Muscle of arm (tissue), 12 donors: ENCODE measurements around the gene SLC22A9. TPM values are rescaled to one million over a fixed set of nuclear protein-coding genes. Genes with fewer than 3 reads are reported as not detected.

Source experiments
- DNase-seq: peaks from one replicate; pipeline ENCODE4 v3.0.0-alpha.2; 2013
- polyA plus RNA-seq, 12 donors: library from polyadenylated mRNA; unstranded; fragments of 120-200 nt; gene quantifications; one replicate each; pipeline ENCODE4 v1.2.1, GENCODE V29; 2013; ENCODE audit not compliant: insufficient read length in 12 of 12

SLC22A9 gene
- polyA plus RNA-seq, 12 donors, result 0.08 to 0.70 TPM; not detected in 10

DNA sequence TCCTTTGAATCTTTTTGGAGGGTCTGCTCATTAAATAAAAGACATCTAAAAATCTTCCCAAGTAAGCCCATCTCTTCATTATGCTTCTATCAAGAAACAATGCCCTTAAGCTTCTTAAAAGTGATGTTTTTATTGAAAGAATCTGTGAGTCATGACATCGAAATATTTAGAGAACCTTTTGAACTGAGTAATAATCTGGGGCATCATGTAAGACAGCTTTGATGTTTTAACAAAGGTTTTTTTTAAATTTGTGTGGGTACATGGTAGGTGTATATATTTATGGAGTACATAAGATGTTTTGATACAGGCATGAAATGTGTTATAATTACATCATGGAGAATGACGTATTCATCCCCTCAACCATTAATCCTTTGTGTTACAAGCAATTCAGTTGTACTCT, 74.6 kb downstream of the SLC22A9 start:
- no peak for DNase-seq

DNA sequence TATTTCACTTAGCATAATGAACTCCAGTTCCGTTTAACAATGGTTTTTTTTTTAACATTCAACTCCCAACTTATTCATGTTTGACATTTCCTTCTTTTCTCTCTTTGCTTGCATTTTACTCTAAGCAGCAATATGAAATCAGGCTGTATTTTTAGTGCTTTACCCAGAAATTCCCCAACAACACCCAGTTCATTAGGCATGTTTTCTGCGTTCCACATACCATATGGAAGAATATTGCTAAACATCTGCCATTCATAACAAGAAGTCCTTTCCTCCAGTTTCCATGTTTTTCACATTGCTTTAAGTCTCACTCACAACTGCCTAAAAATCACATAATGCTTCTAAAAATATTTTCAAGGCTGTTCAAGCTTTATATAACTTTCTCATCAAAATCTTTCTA, 75.5 kb downstream of the SLC22A9 start:
- DNase-seq, result no peak

DNA sequence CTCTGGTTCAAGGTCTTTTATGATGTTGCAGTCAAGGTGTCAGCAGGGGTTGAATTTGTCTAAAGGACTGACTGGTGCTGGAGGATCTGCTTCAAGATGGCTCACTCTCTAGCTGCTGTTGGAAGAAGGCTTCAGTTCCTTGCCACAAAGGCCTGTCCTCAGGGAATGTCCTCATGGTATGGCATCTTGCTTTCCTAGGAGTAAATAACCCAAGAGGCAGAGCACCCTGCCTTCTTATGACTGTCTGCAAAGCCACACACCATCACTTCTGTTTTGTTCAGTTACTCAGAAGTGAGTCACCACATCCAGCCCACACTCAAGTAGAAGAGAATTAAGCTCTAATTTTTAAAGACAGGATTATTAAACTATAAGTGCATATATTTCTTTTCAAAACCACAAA, 76.1 kb downstream of the SLC22A9 start:
- no peak for DNase-seq

DNA sequence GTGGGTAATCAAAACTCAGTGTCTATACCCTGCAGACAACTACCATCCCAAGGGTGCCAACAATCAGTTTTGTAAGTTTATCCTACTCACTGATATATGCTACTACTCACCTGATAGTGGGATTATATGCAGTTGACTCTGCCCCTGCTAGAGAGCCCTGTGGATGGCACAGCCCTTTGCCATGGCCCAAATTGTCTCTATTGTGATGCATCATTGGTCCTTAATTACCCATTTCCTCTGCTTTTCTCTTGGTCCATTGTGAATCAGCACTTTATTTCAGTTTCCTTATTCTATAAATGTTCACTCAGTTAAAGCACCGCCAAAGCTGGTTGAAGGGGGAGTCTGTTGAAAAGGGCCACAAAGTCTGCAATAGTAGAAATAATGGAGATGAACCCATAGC, 79.1 kb downstream of the SLC22A9 start:
- no peak for DNase-seq

DNA sequence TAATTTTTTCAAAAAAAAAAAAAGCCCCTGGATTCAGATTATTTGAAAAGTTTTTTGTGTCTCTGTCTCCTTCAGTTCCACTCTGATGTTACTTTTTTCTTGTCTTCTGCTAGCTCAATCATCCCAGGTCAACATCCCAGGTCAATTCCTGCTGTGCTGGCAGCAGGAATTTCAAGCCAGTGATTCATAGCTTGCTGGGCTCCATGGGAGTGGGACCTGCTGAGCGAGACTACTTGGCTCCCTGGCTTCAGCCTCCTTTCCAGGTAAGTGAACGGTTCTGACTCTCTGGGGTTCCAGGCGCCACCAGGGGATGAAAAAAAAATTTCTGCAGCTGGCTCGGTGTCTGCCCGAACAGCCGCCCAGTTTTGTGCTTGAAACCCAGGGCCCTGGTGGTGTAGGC, 90.0 kb downstream of the SLC22A9 start:
- DNase-seq, result no peak

Other genes starting within 250 kb of the SLC22A9 start
- not detected for gene SLC22A24, start 225.6 kb upstream of the SLC22A9 start, polyA plus RNA-seq
- gene SLC22A25, start 126.2 kb upstream of the SLC22A9 start, polyA plus RNA-seq, result under 1 TPM in 2 of 12 donors, not detected in 10; 0.11 to 0.27 TPM
- 1 to 10 TPM in 10 of 12 donors, not detected in 2; 1.9 to 7.4 (median 3.1) TPM for gene PLAAT5, start 121.4 kb downstream of the SLC22A9 start, polyA plus RNA-seq
- gene LGALS12, start 136.3 kb downstream of the SLC22A9 start, polyA plus RNA-seq, result under 1 TPM in 8 of 12 donors, not detected in 4; 0.12 to 0.43 (median 0.17) TPM
- 1 to 10 TPM in 10 of 12 donors, not detected in 2; 2.5 to 6.3 (median 3.2) TPM for gene PLAAT4, start 167.0 kb downstream of the SLC22A9 start, polyA plus RNA-seq
- gene PLAAT2, start 193.6 kb downstream of the SLC22A9 start, polyA plus RNA-seq, result under 1 TPM in 2 of 12 donors, not detected in 10; 0.25 to 0.68 TPM
- gene PLAAT3, start 244.6 kb downstream of the SLC22A9 start, polyA plus RNA-seq, result 10 to 100 TPM in 11 of 12 donors, not detected in 1; 17.4 to 50.0 (median 38.2) TPM